GM18508 (cell line): ENCODE measurements around the gene ZFP64.
"Not testable (repeated sequence)": the region's sequence is repeated elsewhere in the genome, so short reads cannot be mapped to it uniquely, and the experiment has no call there.

Source experiments
- ATAC-seq: cut with Tn5 transposase; IDR thresholded peaks from one replicate; pipeline ENCODE4 v1.9.1; 2021; ENCODE audit warnings: moderate number of reproducible peaks; ENCODE audit not compliant: insufficient read depth, unreplicated experiment

Gene ZFP64

GRCh38 chr20:52191132-52191915 is at the start of gene ZFP64:
Gene ZFP64 (minus strand): TSS chr20:52191779. CDS start chr20:52191636, 143 bp downstream.
- ATAC-seq = peak; percentile 40

DNA sequence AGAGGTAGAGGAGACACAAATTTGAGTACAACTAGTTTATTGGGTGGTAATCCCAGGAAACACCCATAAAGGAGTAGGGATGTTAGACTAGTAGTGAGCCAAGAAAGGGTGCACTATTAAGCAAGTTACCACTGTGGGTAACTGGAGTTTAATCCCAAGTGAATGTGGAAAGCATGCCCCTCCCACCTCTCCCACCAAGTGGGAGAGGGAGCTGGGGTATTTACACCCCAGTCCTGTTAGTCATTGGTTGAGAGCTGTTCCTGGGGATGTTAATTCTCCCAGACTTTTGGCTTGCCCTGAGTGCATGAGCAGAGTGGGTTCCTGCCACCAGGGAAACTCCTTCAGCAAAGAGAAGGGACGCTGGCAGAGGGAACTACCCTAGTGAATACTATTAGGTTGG is 49.2 kb upstream of the ZFP64 start:
- ATAC-seq = no peak

GRCh38 chr20:52239102-52239501 is 47.5 kb upstream of the ZFP64 start:
- no peak for ATAC-seq

DNA sequence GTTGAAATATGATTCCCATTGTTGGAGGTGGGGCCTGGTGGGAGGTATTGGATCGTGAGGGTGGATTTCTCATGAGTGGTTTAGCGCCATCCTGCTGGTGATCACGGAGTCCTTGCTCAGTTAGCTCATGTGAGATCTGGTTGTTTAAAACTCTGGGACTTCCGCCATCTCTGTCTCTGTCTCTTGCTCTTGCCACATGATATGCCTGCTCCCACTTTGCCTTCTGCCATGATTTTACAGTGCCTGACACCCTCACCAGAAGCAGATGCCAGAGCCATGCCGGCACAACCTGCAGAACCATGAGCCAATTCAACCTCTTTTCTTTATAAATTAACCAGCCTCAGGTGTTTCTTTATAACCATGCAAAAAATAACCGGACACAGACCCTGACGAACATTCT is 44.7 kb upstream of the ZFP64 start:
- no peak for ATAC-seq

GRCh38 chr20:52235129-52235528 is 43.5 kb upstream of the ZFP64 start:
- ATAC-seq = no peak

GRCh38 chr20:52234302-52235045 is 42.9 kb upstream of the ZFP64 start:
- no peak for ATAC-seq

DNA sequence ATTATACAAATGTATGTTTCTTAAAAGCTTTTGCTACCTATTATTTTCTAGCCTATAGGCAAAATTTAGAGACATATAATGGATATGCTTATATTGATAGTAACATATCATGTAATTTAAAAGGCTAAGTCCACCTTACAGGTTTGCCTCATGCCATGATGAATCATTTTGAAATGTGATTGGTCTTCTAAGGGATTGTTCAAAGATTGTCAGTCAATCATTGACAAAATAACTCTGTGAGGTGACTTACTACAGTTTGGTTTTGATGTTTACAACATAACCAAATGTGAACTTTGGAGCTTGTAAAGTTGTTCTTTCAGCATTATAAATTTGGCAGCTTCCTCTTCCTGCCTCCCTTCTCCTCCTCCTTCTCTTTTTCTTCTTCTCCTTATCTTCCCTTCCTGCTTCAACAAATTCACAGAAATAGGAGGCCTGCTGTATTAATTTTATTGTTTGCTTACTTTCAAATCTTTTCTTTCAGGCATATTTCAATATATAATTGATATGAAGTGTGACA is 39.7 kb upstream of the ZFP64 start:
- ATAC-seq = peak; percentile 54

- no peak for ATAC-seq
Observed at GRCh38 chr20:52230409-52230808, 38.8 kb upstream of the ZFP64 start.

DNA sequence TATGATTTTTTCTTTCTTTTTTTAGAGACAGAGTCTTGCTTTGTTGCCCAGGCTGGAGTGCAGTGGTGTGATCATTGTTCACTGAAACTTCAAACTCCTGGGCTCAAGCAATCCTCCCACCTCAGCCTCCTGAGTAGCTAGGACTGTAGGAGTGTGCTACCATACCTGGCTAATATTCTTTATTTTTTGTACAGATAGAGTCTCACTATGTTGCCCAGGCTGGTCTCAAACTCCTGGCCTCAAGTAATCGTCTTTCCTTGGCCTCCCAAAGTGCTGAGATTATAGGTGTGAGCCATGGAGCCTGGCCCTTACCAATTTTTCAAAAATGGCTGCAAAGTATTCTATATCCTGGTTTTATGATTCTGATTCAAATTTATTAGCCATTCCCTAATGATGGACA is 37.8 kb upstream of the ZFP64 start:
- not testable (repeated sequence) for ATAC-seq

DNA sequence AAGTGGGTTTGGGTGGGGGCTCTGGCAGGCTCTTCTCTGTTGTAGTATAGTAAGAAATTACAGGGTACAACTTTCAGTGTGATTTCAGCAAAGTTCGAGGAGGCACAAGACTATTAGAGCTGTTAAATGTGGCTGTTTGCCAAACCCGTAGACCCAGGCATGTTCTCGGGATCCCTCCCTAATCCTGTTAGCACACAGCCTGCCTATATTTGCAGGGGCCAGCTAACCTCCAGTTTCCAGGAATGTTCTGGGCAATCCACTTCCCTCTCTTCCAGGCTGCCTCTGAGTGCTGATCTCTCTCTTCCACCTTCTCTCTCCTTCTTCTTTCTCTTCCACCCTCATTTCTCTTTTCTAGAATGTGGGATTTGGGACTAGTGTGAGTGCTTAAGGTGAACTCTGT is 34.8 kb upstream of the ZFP64 start:
- ATAC-seq = no peak

DNA sequence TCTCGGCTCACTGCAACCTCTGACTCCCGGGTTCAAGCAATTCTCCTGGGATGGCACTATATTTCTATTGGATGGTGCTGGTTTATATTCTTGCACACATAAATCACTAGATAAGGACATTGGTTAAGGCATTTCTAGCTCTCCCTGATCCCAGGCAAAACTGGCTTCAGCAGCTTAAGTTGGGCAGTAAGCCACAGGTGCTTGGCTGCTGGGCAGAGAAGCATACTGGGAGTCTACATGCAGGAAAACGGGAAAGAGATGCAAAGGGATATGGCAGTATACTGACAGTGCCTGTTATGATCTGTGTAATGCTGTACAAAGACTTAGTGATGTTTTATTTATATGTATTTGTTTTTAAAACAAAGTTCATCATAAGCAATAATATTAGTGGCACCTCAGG is 33.3 kb upstream of the ZFP64 start:
- no peak for ATAC-seq

DNA sequence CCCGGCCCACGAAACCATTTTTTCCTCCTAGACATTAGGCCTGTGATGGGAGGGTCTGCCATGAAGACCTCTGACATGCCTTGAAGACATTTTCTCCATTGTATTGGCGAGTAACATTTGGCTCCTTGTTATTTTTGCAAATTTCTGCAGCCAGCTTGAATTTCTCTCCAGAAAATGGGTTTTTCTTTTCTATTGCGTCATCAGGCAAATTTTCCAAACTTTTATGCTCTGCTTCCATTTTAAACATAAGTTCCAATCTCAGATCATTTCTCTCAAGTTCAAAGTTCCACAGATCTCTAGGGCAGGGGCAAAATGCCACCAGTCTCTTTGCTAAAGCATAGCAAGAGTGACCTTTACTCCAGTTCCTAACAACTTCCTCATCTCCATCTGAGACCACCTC is 29.8 kb upstream of the ZFP64 start:
- not testable (repeated sequence) for ATAC-seq

DNA sequence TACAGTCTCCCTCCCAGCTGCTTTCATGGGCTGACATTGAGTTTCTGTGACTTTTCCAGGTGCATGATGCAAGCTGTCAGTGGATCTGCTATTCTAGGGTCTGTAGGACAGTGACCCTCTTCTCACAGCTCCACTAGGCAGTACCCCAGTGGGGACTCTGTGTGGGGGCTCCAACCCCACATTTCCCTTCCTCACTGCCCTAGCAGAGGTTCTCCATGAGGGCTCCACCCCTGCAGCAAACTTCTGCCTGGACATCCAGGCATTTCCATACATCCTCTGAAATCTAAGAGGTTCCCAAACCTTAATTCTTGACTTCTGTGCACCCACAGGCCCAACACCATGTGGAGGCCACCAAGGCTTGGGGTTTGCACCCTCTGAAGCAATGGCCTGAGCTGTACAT is 29.3 kb upstream of the ZFP64 start:
- not testable (repeated sequence) for ATAC-seq

DNA sequence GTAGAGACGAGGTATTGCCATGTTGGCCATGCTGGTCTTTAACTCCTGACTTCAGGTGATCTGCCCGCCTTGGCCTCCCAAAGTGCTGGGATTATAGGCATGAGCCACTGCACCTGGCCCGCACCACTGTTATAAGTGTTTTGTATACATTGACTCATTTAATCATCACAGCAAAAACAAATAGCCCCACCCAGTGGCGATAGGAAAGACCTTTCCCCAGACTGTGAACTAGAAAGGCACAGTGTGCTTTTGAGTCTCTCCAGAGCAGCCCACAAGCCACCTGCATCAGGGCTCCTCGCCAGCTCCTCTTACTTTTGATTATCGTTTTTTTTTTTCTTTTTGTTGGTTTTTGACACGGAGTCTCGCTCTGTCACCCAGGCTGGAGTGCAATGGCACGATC is 27.9 kb upstream of the ZFP64 start:
- ATAC-seq = no peak

DNA sequence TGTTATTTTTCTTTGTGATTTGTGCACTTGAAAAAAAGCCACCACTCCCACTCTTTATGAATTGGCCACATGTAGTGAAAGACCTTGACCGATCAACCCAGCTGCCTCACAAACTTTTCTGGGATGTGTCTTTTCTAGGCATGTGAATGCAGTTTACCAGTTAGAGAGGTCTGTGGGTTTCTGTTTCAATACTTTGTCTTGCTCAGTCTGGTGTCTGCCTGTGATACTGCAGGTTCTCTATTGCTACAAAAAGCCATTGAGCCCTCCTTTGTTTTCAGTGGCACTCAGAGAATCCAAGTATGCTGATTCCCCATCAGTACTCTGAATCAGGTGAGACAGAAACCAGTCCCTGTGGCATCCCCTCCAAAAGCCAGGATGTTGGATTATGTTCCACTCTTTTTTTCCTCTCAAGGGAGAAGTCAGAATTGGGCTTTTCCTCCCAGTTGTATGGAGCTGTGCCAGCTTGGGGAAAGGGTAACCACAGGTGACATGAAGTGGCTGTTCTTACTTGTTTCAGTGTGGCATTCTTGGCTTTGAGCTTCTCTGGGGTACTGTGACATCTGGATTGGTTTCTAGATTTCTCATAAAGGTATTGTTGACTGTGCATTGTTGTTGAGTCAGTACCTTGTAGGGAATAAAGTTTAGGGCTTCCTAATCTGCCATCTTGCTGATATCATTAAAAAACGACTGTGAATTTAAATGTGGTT is 26.3 kb upstream of the ZFP64 start:
- ATAC-seq = no peak

DNA sequence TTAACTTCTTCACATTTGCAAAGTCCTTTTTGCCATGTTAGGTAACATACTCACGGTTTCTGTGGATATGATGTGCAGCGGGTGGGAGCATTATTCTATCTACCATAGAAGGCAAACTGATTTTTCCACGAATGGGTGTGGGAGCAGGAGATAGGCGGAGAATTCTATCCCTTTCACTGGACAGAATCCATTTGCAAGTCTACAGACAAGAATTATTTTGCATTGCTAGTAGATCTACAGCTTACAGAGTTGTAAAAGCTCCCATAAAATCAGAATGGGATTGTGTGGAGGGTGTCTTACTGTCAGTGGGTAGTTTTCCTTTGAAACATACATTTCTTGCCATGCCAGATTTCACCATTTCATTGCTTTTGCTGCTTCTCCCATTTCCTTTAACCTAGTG is 22.4 kb upstream of the ZFP64 start:
- ATAC-seq = no peak

GRCh38 chr20:52212943-52213342 is 21.4 kb upstream of the ZFP64 start:
- no peak for ATAC-seq

GRCh38 chr20:52210037-52210990 is 18.7 kb upstream of the ZFP64 start:
- ATAC-seq = no peak

- no peak for ATAC-seq
Observed at GRCh38 chr20:52209154-52209571, 17.6 kb upstream of the ZFP64 start.
